Prostate gland (tissue), 2 donors: Measurements from ENCODE around the gene ARHGEF37. TPM values are rescaled to one million over a fixed set of nuclear protein-coding genes. Genes with fewer than 3 reads are reported as not detected.
A peak's percentile ranks its signal among the peaks of the same experiment; 100 is the strongest.

Experiments used
- DNase-seq: peaks from one replicate; pipeline ENCODE4 v3.0.0-alpha.2; 2019; ENCODE audit warnings: low spot score
- H3K27ac ChIP-seq, 2 donors: fragments of 200-600 bp; sonication (generic); 2 replicates each; pipeline ENCODE4 v1.5.1; 2017 to 2019
- H3K27me3 ChIP-seq: fragments of 200-600 bp; sonication (generic); replicated peaks from 2 replicates; pipeline ENCODE4 v1.5.1; 2019; ENCODE audit not compliant: insufficient read depth
- H3K36me3 ChIP-seq, 2 donors: fragments of 200-600 bp; sonication (generic); 1 replicate in 1 of 2; 2 replicates in 1 of 2; pipeline versions ENCODE4 v1.5.1 to v1.8.1; 2017 to 2019
- H3K4me1 ChIP-seq: fragments of 200-600 bp; sonication (generic); replicated peaks from 2 replicates; pipeline ENCODE4 v1.5.1; 2019
- H3K4me3 ChIP-seq, 2 donors: fragments of 200-600 bp; sonication (generic); 2 replicates each; pipeline ENCODE4 v1.5.1; 2017 to 2019
- H3K9me3 ChIP-seq: fragments of 200-600 bp; sonication (generic); 2 replicates; pipeline ENCODE4 v1.5.1; 2017
- POLR2A ChIP-seq: fragments of 450-650 bp; IDR thresholded peaks from one replicate; pipeline ENCODE4 v1.6.1; 2016; ENCODE audit warnings: antibody characterized with exemption, mild to moderate bottlenecking
- POLR2AphosphoS5 ChIP-seq: sonication (generic); formaldehyde crosslinking; IDR thresholded peaks from one replicate; pipeline ENCODE4 v1.6.1; 2017; ENCODE audit warnings: antibody characterized with exemption
- WGBS: methylation state at CpG from one replicate; pipeline ENCODE4 v1.1.5; 2018; 5-methylcytosine and 5-hydroxymethylcytosine counted together
- intact Hi-C: fragments of 100-400 bp; cut with DNase I; formaldehyde crosslinking; loops from one replicate; pipeline ENCODE4 v1.14.2; 2022
- total RNA-seq, 2 donors: library from RNA; depleted of rRNA; stranded (reverse); fragments of >200 nt; gene quantifications; one replicate each; pipeline ENCODE4 v1.1.0, GENCODE V29; 2016
- TF ChIP-seq, protein P1 (sequence below), 4 experiments: fragments of 200-600 bp in 2 of 4; fragments of 450-650 bp in 2 of 4; sonication (generic) in 2 of 4; IDR thresholded peaks; 1 replicate in 3 of 4; 2 replicates in 1 of 4; pipeline ENCODE4 v1.5.1; 2016 to 2019; ENCODE audit warnings: antibody characterized with exemption in 4 of 4, mild to moderate bottlenecking in 2 of 4, moderate library complexity in 2 of 4

Gene ARHGEF37
- total RNA-seq, 2 donors from 2014 or later = 50.4 to 61.1 TPM

DNA sequence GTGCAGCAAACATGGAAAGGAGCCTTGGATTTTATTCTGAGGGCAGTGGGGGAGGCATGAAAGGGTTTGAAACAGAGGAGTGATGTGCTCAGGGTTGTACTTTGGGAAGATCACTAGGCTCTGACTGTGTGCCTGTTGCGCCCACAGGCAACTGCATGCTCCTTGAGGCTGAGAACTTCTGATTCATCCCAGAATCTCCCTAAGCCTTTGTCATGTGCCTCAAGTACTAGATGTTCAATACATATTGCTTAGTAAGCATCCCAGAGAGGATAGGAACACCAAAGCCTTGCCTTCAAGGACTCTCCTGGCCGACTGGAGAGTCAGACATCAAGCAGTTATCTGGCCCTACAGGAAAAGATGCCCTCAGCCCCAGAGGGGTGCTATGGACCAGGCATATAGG is 54.1 kb downstream of the ARHGEF37 start:
- 77% methylated on average over 2 of the region's 2 CpGs for WGBS
- no peak for TF ChIP-seq POLR2AphosphoS5
- TF ChIP-seq, protein P1, sequence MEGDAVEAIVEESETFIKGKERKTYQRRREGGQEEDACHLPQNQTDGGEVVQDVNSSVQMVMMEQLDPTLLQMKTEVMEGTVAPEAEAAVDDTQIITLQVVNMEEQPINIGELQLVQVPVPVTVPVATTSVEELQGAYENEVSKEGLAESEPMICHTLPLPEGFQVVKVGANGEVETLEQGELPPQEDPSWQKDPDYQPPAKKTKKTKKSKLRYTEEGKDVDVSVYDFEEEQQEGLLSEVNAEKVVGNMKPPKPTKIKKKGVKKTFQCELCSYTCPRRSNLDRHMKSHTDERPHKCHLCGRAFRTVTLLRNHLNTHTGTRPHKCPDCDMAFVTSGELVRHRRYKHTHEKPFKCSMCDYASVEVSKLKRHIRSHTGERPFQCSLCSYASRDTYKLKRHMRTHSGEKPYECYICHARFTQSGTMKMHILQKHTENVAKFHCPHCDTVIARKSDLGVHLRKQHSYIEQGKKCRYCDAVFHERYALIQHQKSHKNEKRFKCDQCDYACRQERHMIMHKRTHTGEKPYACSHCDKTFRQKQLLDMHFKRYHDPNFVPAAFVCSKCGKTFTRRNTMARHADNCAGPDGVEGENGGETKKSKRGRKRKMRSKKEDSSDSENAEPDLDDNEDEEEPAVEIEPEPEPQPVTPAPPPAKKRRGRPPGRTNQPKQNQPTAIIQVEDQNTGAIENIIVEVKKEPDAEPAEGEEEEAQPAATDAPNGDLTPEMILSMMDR (IDR thresholded peaks at IDR 0.05) = no peak
- TF ChIP-seq POLR2A = no peak
- DNase-seq = no peak
- no peaks in the 10 kb centered on the region for H3K36me3 ChIP-seq
- H3K4me1 ChIP-seq = peaks cover under 1% of the 10 kb centered on the region
- no peak overlapping the region for H3K27ac ChIP-seq
- intact Hi-C loops = loop anchor here (5.0 kb wide), 2 partner anchors 327 to 357 kb away; partner anchors contain the start of gene SLC26A2
- H3K9me3 ChIP-seq = no peaks in the 10 kb centered on the region
- H3K27me3 ChIP-seq = no peaks in the 10 kb centered on the region
- H3K4me3 ChIP-seq = no peak overlapping the region

DNA sequence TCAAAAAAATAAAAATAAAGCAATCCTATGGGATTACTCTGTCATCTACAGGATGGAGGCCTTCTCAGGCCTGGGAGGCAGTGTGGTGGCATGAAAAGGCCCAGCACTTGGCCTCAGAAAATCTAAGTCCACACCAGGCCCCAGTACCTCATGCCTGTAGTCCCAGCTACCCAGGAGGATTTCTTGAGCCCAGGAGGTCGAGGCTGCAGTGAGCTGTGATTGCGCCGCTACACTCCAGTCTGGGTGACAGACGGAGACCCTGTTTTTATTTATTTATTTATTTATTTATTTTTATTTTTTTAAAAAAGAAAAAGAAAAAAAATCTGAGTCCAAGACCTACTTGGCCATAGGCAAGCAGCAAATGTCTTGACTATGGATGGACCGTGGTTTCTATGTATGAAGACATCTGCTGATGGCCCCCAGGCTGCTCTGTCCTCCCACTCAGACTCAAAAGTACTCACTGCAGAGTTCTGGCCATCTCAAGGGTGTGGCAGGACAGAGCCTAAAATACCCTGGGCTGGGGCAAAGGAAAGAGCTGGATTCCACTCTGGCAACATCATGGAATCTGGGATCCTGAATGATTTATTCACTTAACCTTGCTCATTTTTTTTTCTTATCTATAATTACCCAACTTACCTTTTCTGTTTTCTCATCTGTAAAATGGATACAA is 55.0 kb downstream of the ARHGEF37 start:
- H3K9me3 ChIP-seq = no peaks in the 10 kb centered on the region
- no peaks in the 10 kb centered on the region for H3K36me3 ChIP-seq
- TF ChIP-seq POLR2A (no peak), POLR2AphosphoS5 (no peak)
- TF ChIP-seq, protein P1 (IDR thresholded peaks at IDR 0.05) = no peak
- 97% methylated on average over 5 of the region's 5 CpGs for WGBS
- no peak for DNase-seq
- peaks cover 6% of the 10 kb centered on the region for H3K4me1 ChIP-seq
- no peak overlapping the region for H3K27ac ChIP-seq
- H3K4me3 ChIP-seq = no peak overlapping the region
- intact Hi-C loops = loop anchor here (2.0 to 5.0 kb wide), 3 partner anchors 216 to 356 kb away; partner anchors contain the start of gene SLC26A2
- no peaks in the 10 kb centered on the region for H3K27me3 ChIP-seq

DNA sequence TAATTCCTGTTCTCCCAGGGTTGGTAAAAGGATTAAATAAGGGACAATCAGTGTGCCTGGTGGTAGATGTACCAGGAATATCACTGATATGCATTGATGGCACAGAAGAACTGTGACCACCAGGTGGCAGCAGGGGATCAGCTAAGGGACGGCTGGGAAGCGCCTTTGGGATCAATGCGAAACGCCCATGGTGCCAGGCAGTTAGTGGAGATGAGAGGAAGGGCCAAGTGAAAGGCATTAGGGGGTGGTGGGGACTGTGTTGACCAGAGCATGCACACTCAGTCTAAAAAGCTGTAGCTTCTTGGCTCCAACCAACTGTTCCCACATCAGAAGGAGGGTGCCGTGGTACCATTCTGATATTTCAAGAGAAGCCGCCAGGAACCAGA is 55.6 kb downstream of the ARHGEF37 start:
- Histone ChIP-seq H3K4me3 (no peak overlapping the region), H3K27me3 (no peaks in the 10 kb centered on the region), H3K9me3 (no peaks in the 10 kb centered on the region), H3K36me3 (no peaks in the 10 kb centered on the region), H3K4me1 (peaks cover 6% of the 10 kb centered on the region), H3K27ac (no peak overlapping the region)
- intact Hi-C loops = loop anchor here (2.0 to 5.0 kb wide), 3 partner anchors 216 to 355 kb away; partner anchors contain the start of gene SLC26A2
- peak; percentile 37 for TF ChIP-seq POLR2AphosphoS5
- no peak for TF ChIP-seq POLR2A
- TF ChIP-seq, protein P1 (IDR thresholded peaks at IDR 0.05) = peak; percentile 54 to 93 (median 76)
- 37% methylated on average over 6 of the region's 6 CpGs for WGBS
- DNase-seq = peak; percentile 70

DNA sequence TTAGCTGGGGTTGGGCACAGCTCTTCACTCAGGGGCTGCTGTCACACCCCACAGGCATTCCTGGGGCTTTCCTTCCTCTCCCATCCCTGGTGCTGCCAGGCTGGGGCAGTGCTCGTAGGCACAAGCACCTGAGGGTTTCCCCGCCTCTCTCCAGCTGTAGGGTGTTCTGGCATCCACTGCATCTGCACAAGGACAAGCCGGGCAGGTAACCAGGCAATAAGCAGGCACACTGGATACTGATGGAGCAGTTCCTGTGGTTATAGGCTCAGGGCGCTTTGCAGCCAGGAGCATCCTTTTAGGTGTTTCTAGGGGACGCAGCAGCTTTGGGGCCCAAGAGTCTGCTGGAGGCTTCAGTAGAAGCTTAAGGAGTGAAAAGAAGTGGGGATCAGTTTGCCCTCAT is 56.8 kb downstream of the ARHGEF37 start:
- H3K9me3 ChIP-seq = no peaks in the 10 kb centered on the region
- H3K4me1 ChIP-seq = peaks cover 6% of the 10 kb centered on the region
- no peaks in the 10 kb centered on the region for H3K36me3 ChIP-seq
- intact Hi-C loops = loop anchor here (5.0 kb wide), 2 partner anchors 324 to 354 kb away; partner anchors contain the start of gene SLC26A2
- no peak overlapping the region for H3K4me3 ChIP-seq
- H3K27ac ChIP-seq = no peak overlapping the region
- TF ChIP-seq POLR2A (no peak), POLR2AphosphoS5 (no peak)
- TF ChIP-seq, protein P1 (IDR thresholded peaks at IDR 0.05) = no peak
- WGBS = 82% methylated on average over 5 of the region's 5 CpGs
- no peaks in the 10 kb centered on the region for H3K27me3 ChIP-seq
- no peak for DNase-seq
